GM11168 (cell line): ENCODE measurements around the gene AHI1.
"Not testable (repeated sequence)": the region's sequence is repeated elsewhere in the genome, so short reads cannot be mapped to it uniquely, and the experiment has no call there.

Experiments used
- in situ Hi-C: fragments of 300-500 bp; cut with MboI; formaldehyde crosslinking; loops from one replicate; pipeline ENCODE4 v1.12.0; 2022; ENCODE audit warnings: low sequenced_read_pairs; ENCODE audit not compliant: unreplicated experiment

Gene AHI1

DNA sequence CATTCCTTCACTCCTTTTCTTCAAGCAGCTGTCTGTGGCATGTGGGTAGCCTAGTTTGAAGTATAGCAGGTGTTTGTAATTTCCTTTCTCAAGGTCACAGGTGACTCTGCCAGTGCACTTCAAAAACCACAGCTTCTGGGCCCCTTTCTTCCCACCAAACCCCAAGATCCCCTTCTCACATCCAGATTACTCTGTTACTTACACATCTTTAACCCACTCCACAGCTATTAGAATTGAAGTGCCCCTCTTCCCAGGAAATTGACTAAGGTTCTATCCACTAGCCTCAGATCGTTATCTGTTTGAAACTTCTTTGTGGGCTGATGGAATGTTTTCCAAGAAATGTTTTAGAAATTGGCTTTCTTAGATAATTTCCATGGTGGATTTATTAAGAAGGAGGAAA lies 150.8 kb downstream of the AHI1 start:
- in situ Hi-C loops = no loop called here

DNA sequence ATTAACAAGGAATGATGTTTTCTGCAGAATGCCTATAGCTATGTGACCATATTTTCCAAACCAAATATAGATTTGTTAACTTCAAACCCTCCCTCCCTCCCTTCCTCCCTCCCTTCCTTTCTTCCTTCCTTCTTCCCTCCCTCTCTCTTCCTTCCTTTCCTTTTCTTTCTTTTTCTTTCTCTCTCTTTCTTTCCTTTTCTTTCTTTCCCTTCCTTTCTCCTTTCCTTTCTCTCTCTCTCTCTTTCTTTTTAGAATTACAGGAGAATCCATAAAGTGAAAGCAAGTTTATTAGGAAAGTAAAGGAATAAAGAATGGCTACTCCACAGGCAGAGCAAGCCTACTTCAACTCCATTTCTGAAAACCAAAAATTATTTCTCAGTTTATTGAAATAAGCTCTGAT lies 153.0 kb downstream of the AHI1 start:
- in situ Hi-C loops = no loop called here

DNA sequence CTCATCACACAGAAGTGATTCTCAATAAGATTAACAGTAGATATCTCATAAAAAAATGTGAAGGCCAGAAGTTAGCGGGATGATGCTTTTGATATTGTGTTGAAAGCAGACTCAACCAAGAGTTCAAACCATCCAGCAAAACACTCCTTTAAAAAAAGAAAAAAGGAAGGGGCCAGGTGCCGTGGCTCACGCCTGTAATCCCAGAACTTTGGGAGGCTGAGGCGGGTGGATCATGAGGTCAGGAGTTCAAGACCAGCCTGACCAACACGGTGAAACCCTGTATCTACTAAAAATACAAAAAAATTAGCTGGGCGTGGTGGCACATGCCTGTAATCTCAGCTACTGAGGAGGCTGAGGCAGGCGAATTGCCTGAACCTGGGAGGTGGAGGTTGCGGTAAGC lies 157.6 kb downstream of the AHI1 start:
- in situ Hi-C loops = not testable (repeated sequence)

DNA sequence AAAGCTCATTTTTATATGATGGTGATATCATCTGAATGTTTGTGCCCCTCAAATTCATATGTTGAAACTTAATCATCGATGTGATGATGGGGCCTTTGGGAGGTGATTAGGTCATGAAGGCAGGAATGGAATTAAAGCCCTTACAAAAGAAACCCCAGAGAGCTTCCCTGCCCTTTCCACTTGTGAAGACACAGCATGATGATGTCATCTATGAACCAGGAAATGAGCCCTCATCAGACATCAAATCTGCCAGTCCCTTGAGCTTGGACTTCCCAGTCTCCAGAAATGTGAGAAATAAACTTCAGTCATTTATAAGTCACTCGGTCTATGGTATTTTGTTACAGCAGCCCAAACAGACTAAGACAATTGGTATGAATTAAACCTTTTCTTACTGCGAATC lies 163.4 kb downstream of the AHI1 start:
- in situ Hi-C loops = loop anchor here (5.0 kb wide), 1 partner anchor 38 kb away; no protein-coding TSS in a partner anchor

DNA sequence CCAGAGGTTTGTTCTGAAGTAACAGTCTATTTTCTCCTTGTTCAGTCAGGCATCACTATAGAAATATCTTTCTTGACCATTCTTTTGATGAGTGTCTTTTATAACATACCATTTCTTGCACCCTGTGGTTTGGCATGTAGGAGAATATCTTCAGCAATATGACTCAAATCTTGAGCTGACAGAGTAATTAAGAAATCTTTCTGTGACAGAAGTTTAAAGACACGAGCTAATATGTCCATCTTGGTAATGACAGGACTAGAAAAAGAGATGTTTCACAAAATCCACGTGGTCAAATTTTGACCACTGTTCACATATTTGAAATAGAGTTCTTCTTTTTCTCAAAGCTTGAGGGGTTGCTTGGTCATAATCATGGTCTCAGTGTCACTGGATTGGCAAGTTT lies 166.5 kb downstream of the AHI1 start:
- in situ Hi-C loops = loop anchor here (5.0 kb wide), 1 partner anchor 41 kb away; no protein-coding TSS in a partner anchor

DNA sequence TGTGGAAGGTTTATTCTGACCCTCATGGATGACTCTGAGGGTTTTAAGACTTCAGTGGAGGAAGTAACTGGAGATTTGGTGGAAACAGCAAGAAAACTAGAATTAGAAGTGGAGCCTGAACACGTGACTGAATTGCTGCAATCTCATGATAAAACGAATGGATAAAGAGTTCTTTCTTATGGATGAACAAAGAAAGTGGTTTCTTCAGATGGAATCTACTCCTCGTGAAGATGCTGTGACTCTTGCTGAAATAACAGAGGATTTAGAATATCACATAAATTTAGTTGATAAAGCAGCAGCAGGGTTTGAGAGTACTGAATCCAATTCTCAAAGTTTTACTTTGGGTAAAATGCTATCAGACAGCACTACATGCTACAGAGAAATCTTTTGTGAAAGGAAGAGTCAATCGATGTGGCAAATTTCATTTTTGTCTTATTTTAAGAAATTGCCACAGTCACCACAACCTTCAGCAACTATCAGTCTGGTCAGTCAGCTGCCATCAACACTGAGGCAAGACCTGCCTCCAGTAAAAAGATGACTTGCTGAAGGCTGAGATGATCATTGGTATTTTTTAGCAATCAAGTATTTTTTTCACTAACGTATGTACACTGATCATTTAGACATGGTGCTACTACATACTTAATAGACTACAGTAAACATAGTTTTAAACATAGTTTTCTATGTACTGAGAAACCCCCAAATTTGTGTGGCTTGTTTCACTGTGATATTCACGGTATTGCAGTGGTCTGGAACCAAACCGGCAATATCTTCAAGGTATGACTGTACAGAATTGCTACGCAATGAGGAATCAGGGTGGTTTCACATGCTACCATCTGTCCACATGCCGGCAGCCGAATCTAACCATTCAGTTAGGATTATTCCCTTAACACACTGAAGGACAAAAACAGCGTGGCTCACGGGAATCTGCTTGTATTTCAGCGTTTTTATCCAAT lies 167.4 kb downstream of the AHI1 start:
- in situ Hi-C loops = loop anchor here (5.0 kb wide), 1 partner anchor 42 kb away; no protein-coding TSS in a partner anchor

DNA sequence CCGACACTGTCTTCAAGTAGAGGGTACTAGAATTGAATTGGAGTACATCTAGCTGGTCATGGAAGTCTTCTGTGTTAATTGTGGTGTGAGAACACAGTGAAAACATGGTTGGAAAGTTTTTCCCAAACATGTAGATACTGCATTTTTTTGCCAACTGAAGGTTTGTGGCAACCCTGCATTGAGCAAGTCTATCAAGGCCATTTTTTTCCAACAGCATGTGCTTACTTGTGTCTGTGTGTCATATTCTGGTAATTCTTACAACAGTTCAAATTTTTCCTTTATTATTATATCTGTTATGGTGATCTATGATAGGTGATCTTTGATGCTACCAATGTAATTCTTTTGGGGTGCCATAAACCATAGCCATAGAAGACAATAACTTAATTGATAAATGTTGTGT lies 169.4 kb downstream of the AHI1 start:
- in situ Hi-C loops = no loop called here

DNA sequence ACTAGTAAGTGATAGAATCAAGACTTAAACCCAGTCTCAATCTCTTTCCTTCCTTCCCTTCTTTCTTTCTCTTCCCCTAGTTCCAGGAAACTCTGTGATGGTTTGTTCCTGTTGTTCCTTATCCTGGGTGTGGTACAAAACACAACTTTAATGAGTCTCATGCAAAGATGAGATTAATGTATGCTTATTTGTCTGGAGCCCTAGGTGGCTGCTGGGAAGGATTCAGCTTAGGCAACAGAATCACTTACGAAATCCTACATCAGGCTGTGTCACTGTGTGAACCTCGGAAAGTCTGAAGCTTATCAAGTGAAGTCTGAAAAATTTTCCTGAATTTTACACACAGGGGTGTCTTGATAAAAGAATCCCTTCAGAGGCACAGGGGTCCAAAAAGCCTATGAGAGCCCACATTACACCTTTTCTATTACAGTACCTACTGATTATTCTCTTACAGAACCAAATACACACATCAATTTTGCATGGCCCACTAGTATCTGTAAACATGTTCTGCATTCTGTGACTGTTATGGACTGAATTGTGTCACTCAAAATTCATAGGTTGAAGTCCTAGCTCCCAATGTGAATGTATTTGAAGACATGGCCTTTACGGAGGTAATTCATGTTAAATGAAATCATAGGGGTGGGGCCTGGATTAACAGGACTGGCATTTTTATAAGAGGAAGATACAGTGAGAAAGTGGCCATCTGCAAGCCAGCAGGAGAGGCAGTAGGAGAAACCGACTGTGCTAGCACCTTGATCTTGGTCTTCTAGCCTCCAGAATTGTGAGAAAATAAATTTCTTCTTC lies 171.7 kb downstream of the AHI1 start:
- in situ Hi-C loops = no loop called here

DNA sequence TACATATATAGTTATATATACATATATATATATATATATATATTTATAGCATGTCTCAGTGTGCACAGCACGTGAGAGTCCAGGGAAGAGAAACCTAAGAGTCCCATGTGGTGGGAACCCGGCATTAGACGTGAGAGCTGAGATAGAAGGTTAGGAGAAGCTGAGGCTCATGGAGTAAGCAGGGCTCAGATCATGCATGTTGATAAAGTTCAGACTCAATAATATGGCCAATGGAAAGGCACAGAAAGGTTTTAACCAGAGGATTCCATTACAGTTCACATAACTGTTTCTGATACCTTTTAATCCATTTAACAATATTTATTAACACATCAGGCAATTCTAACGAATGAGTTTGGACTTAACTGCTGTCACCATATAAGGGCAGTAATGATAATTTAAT lies 173.0 kb downstream of the AHI1 start:
- in situ Hi-C loops = no loop called here

DNA sequence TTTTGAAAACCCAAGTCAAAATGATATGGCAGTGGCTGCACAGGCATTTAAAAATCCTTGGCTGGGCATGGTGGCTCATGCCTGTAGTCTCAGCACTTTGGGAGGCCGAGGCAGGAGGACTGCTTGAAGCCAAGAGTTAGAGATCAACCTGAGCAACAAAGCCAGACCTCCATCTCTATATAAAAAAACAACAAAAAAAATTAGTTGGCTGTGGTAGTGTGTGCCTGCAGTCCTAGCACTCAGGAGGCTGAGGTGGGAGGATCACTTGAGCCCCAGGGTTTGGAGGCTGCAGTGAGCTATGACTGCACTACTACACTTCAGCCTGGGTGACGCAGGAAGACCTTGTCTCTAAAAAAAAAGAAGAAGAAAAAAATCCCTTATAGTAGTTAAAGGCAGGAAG lies 173.6 kb downstream of the AHI1 start:
- in situ Hi-C loops = no loop called here

DNA sequence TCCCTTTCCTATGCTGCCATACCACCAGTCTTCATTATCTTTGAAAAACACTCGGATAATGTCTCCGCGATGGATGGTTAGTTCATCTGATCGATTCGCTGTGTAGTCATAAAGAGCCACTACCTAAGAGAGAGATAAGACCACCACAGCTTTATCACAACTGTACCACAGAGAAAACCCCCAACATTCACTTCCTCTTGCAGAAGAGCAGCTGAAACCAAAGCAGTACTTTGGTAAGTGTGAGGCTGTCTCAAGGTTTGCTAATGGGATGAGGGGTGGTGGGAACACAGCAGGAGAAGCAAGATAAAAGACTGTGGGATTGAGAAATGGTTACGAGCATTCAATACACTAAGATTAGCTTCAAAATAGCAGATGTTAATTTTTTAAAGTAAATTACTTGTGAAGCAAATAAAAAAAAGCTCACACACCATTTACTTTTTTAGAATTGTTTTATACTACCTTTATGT lies 174.3 kb downstream of the AHI1 start:
- in situ Hi-C loops = no loop called here

DNA sequence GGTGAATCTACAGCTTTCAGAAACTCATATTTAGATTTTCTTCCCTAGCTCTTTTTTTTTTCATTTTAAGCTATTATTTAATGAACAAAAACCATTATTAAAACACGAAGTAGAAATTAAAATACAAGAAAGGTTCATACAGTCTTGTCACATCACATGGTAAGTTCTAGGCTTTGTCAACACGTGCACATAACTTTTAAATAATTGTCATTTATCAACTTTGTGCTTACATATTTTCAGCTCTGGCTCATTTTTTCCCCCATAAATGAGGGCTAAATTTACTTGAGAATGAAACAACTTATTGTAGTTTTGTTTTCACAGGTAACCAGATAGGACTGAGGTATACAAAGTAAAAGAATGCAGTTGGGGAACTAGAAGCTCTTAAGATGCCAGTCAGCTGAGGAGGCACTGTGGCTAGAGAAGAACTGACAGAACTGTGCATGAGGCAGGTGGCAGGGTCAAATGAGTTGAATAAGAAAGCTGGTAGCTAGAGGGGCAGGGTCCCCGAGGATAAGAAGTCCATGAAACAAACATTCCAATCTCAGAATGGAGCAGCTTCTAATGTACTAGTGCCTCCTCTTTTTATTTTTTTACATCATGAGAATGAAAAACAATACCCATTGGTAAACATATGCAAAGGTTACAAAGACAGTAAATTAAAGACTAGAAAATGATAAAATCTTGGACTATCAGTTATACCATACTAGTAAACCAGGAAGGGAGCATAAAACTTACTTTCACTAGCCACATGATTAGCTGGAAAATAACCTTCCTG lies 174.9 kb downstream of the AHI1 start:
- in situ Hi-C loops = no loop called here

DNA sequence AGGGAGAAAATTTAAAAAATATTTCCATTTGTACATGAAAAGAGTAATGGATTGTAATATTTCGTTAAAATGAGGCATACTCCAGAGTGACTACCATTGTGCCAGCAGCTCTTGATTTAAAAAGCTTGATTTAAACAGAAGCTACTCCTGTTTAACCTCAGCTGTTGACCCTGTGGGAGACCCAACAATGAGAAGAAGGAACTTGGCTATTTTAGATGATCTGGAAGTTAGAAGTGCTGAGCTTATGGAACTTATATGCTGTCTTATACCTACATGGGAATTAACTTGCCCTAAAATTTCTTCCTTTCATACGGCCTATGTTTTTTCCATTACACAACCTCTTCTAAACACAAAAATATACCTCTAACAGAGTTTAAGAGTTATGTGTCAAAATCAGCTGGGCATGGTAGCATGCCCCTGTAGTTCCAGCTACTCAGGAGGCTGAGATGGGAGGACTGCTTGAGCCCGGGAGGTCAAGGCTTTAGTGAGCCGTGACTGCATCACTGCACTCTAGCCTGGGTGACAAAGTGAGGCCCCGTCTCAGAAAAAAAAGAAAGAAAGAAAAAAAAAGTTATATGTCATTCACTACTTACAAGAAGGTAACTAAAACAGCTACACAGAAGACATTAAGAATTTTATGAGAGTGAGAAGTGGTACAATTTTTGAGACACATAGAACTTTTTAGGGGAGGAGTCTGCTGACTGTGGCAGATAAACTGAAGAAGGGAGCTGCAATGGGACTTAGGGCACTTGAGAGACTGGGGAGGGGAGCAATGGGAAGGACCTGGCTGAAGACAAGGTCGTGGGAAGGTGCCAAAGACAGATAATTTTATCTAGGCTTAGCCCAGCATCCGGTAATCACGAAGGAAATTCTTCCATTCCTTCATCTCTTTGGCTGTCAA lies 176.6 kb downstream of the AHI1 start:
- in situ Hi-C loops = no loop called here

DNA sequence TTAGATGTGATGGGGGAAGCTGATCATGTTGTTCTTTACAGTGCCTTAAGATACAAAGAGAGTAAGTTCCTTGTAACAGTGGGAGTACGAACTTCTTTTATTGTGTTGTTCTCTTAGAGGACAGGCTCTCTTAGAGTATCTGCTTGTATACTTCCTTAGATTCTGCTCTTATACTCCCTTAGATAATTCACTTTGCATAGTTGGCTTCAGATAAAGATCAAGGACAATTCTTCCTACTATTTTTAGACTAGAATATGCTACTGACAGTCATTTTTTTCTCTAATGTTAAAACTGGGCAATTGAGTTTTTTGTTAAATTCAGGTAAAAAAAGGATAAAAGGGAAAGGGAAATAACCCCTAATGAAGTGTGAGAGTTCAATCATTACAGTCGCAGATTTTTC lies 177.7 kb downstream of the AHI1 start:
- in situ Hi-C loops = no loop called here

DNA sequence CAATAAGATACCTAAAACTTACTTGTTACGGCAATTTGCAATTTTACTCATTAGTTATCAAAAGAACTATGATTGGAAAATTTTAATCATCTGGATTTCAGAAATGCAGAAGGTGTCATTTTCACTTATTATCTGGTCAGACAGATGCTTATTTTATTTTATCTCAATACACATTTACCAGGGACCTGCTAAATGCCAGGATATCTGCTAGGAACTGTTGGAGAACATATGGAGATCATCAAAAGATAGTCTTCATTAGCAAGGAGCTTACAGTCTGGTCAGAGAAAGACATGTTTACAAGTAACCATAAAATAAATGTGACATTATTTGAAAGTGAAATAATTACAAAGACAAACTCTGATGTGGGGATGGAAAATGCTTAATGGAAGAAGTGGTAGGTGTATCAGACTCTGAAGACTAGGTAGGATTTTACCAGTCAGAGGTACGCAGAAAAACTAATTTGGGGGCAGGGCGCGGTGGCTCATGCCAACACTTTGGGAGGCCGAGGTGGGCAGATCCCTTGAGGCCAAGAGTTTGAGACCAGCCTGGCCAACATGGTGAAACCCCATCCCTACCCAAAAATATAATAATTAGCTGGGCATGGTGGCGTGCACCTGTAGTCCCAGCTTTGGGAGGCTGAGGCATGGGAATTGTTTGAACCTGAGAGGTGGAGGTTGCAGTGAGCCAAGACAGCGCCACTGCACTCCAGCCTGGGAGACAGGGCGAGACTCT lies 178.6 kb downstream of the AHI1 start:
- in situ Hi-C loops = no loop called here

DNA sequence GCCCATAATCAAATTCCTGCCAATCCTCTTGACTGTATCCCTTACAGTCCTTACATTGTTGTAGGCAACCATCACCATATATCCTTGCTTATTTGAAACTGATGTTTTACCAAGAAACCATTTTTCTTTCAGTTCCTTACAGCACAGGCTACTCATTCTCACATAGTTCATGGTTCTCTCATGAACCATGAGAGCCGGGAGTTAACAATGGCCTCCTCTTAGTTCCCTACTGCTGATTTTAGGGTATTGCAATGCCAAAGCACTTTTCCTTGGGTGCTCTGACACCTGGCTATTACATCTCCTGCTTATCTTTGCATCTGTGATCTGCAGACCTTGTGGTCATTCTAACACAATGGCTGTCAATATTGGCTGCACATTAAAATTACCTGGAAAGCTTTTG lies 183.0 kb downstream of the AHI1 start:
- in situ Hi-C loops = no loop called here

DNA sequence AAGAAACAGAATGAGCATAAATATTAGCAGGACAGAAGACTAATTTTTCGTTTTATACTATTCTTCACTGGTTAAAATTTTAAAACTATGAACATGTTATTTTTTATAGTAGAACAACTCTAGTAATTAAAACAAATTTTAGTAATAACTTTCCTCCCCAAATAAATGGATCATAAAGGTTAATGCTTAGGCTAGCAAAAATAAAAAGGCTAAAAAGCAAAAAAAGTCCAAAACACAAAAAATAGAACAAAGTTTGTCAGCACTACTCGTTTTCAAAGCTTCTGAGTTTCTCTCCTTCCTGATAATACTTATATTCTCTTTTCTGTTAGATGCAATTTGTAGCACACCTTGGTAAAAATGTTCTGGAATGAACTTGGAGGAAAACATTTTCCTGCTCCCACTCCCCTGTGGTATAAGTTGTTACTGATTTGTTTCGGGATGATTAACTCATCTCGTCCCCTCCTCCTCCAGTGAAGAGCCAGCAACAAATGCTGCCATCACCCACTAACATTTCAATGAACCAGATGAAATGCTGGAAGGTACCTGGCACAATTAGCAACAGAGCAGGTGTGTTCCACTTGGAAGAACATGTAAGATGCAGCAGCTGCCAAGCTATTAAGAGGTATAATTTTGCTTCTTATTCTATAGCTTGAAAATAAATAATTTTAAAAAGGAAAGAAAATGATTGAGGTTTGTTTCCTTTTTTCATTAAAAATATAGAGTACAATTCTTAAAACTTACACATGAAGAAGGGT lies 185.9 kb downstream of the AHI1 start:
- in situ Hi-C loops = no loop called here

DNA sequence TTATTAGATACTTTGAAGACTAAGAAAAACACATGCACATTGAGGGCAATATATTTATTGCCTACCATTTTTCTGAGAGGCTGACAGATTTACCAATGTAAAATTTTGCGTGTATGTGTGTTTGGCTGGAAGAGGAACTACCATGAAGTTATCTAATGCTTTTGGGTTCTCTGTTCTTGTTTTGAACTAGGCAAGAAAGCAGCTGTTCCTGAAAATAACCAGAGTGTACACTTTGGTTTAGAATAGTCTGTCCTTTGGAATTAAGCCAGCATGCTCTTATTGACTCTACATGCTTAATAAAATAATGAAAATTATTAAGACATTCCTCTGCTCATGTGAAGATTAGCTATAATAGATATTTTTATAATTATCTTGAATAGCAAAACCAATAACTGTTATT lies 187.2 kb downstream of the AHI1 start:
- in situ Hi-C loops = no loop called here
